HepG2 (cell line): ENCODE measurements around the gene PARP16. TPM values are rescaled to one million over a fixed set of nuclear protein-coding genes. Genes with fewer than 3 reads are reported as not detected.

Experiments used
- ADNP ChIP-seq: sonication (generic); formaldehyde crosslinking; IDR thresholded peaks from 2 replicates; pipeline ENCODE4 v1.4.0; 2020; ENCODE audit warnings: missing genetic modification reagents
- FOSL1 ChIP-seq: sonication (generic); formaldehyde crosslinking; IDR thresholded peaks from 2 replicates; pipeline ENCODE4 v1.9.0; 2021; ENCODE audit warnings: missing genetic modification reagents, borderline replicate concordance
- FOXJ3 ChIP-seq: sonication (generic); formaldehyde crosslinking; IDR thresholded peaks from 2 replicates; pipeline ENCODE4 v1.4.0; 2020; ENCODE audit warnings: missing genetic modification reagents, mild to moderate bottlenecking, borderline replicate concordance
- GTF3A ChIP-seq: sonication (generic); formaldehyde crosslinking; conservative IDR thresholded peaks from 2 replicates; pipeline ENCODE4 v1.4.0; 2020; ENCODE audit warnings: mild to moderate bottlenecking, missing genetic modification reagents
- HES4 ChIP-seq: sonication (generic); formaldehyde crosslinking; IDR thresholded peaks from 2 replicates; pipeline ENCODE4 v1.9.0; 2021; ENCODE audit warnings: mild to moderate bottlenecking, missing genetic modification reagents, borderline replicate concordance
- KAT2B ChIP-seq: fragments of 150-350 bp; IDR thresholded peaks from 2 replicates; pipeline ENCODE4 v1.6.1; 2014; ENCODE audit warnings: low read depth, low read length, borderline replicate concordance
- KLF13 ChIP-seq: sonication (generic); formaldehyde crosslinking; IDR thresholded peaks from 2 replicates; pipeline ENCODE4 v1.4.0; 2020; ENCODE audit warnings: mild to moderate bottlenecking, missing genetic modification reagents
- KLF6 ChIP-seq: IDR thresholded peaks from 2 replicates; pipeline ENCODE4 v1.8.0; 2016; ENCODE audit warnings: missing biosample characterization, missing genetic modification reagents
- MATR3 ChIP-seq: sonication (generic); formaldehyde crosslinking; IDR thresholded peaks from 2 replicates; pipeline ENCODE4 v1.4.0; 2020; ENCODE audit warnings: missing genetic modification reagents
- MEIS1 ChIP-seq: sonication (generic); formaldehyde crosslinking; IDR thresholded peaks from 2 replicates; pipeline ENCODE4 v1.9.0; 2021; ENCODE audit warnings: mild to moderate bottlenecking, missing genetic modification reagents, moderate library complexity, borderline replicate concordance
- NR2F1 ChIP-seq, 2 experiments: fragments of 450-650 bp in 1 of 2; formaldehyde crosslinking in 1 of 2; IDR thresholded peaks; 2 replicates each; pipeline versions ENCODE4 v1.5.0 to v1.6.1; 2016 to 2020; ENCODE audit warnings: mild to moderate bottlenecking in 1 of 2, missing compliant biosample characterization in 1 of 2, missing genetic modification reagents in 1 of 2, moderate library complexity in 1 of 2
- PAX8 ChIP-seq: sonication (generic); formaldehyde crosslinking; IDR thresholded peaks from 2 replicates; pipeline ENCODE4 v1.8.0; 2022; ENCODE audit warnings: mild to moderate bottlenecking, missing genetic modification reagents, borderline replicate concordance
- PCBP2 ChIP-seq: fragments of 200-400 bp; formaldehyde crosslinking; optimal IDR thresholded peaks from 2 replicates; pipeline ENCODE3; 2018; ENCODE audit warnings: low read length, low read depth; ENCODE audit not compliant: poor library complexity, severe bottlenecking
- RNF2 ChIP-seq: fragments of 450-650 bp; conservative IDR thresholded peaks from 2 replicates; pipeline ENCODE4 v1.6.1; 2016; ENCODE audit warnings: low read depth
- SRY ChIP-seq: sonication (generic); formaldehyde crosslinking; IDR thresholded peaks from 2 replicates; pipeline ENCODE4 v1.8.0; 2022; ENCODE audit warnings: mild to moderate bottlenecking, missing genetic modification reagents
- ZFP36 ChIP-seq: fragments of 150-350 bp; IDR thresholded peaks from 2 replicates; pipeline ENCODE4 v1.6.1; 2018; ENCODE audit warnings: borderline replicate concordance, low read length, low read depth; ENCODE audit not compliant: partially characterized antibody
- ZNF382 ChIP-seq: sonication (generic); formaldehyde crosslinking; IDR thresholded peaks from 2 replicates; pipeline ENCODE4 v1.5.0; 2020; ENCODE audit warnings: missing genetic modification reagents, mild to moderate bottlenecking, borderline replicate concordance
- ZNF441 ChIP-seq: sonication (generic); formaldehyde crosslinking; IDR thresholded peaks from 2 replicates; pipeline ENCODE4 v1.7.0; 2021; ENCODE audit warnings: missing genetic modification reagents, borderline replicate concordance
- ZNF564 ChIP-seq: sonication (generic); formaldehyde crosslinking; IDR thresholded peaks from 2 replicates; pipeline ENCODE4 v1.8.1; 2023; ENCODE audit warnings: mild to moderate bottlenecking, missing genetic modification reagents
- ZNF678 ChIP-seq: sonication (generic); formaldehyde crosslinking; IDR thresholded peaks from 2 replicates; pipeline ENCODE4 v1.4.0; 2020; ENCODE audit warnings: mild to moderate bottlenecking, missing genetic modification reagents
- ZNF83 ChIP-seq: sonication (generic); formaldehyde crosslinking; IDR thresholded peaks from 2 replicates; pipeline ENCODE4 v1.4.0; 2020; ENCODE audit warnings: missing genetic modification reagents, mild to moderate bottlenecking, borderline replicate concordance
- polyA plus RNA-seq, 8 experiments: library from polyadenylated mRNA; depleted of rRNA in 3 of 8; stranded (reverse) in 7 of 8; unstranded in 1 of 8; fragments of >200 nt; fragmentation: Illumina TruSeq in 4 of 8; extraction: Trizol in 4 of 8; gene quantifications; 2 replicates each; pipeline versions ENCODE4 v1.2.1 to v1.2.3, GENCODE V29; 2011 to 2016; ENCODE audit warnings: low read depth in 4 of 8, missing spikeins in 1 of 8, mixed read lengths in 1 of 8; ENCODE audit not compliant: insufficient read depth in 1 of 8
- total RNA-seq, 5 experiments: library from RNA; depleted of rRNA; stranded (reverse); fragments of >200 nt; fragmentation: Illumina TruSeq; extraction: Trizol; gene quantifications; 2 replicates each; pipeline ENCODE4 v1.2.3, GENCODE V29; 2016; ENCODE audit warnings: low read depth in 1 of 5
- TF ChIP-seq, protein P1 (sequence below): sonication (generic); formaldehyde crosslinking; IDR thresholded peaks from 2 replicates; pipeline ENCODE4 v1.5.0; 2020; ENCODE audit warnings: mild to moderate bottlenecking, missing genetic modification reagents, borderline replicate concordance
- TF ChIP-seq, protein P2 (sequence below): sonication (generic); formaldehyde crosslinking; IDR thresholded peaks from 2 replicates; pipeline ENCODE4 v1.9.0; 2021; ENCODE audit warnings: missing genetic modification reagents, mild to moderate bottlenecking, borderline replicate concordance
- TF ChIP-seq, protein P3 (sequence below): sonication (generic); formaldehyde crosslinking; IDR thresholded peaks from 2 replicates; pipeline ENCODE4 v1.8.0; 2022; ENCODE audit warnings: missing genetic modification reagents, mild to moderate bottlenecking, borderline replicate concordance
- TF ChIP-seq, protein P4 (sequence below): sonication (generic); formaldehyde crosslinking; IDR thresholded peaks from 2 replicates; pipeline ENCODE4 v1.4.0; 2020; ENCODE audit warnings: missing genetic modification reagents

The PARP16 gene
- total and polyA plus RNA-seq, 2 of the 13 experiments (the other 11 are each of a cell fraction or from before 2014, with no cell fraction given): 6.8 to 7.6 TPM

DNA sequence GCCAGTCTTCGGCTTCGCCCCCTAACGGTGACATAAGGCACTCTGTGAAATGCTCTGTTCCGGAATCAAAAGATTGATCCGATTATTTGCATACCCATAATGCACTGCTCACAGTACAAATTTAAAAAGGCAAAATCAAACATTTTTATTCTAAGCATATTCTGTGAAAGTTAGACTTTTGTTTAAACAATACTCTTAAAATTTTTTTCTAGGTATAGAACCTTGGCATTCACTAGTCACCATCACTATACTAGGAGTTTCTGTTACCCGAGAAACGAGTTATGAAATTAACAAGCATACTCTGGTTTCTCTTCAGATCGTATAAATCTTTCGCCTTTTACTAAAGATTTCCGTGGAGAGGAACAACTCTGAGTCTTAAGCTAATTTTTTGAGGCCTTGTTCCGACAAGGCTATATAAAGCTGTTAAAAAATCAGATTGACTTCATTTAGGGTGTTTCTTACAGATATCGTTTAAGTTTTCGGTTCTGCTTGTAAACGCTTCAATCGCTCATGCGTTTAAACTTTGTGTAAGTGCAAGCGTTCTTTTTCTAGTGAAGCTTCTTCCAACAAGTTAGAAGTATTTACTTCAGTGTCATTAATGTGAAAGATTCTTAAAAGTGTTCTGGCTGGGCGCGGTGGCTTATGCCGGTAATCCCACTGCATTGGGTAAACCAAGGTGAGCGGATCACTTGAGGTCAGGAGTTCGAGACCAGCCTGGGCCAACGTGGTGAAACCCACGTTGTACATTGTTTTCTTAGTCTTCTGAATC, 17.9 kb upstream of the PARP16 start, which contains the start of gene RNU5B-1 (continued):
- no peak for TF ChIP-seq ZNF83 (CRISPR knock-in tag)
- peak; percentile 25; the same call in 1 of the 2 replicates for TF ChIP-seq GTF3A (CRISPR knock-in tag)
- no peak for TF ChIP-seq PCBP2
- no peak for TF ChIP-seq ZNF678
- peak in 1 of 2 experiments; percentile 50; a peak in 1 of 4 replicates for TF ChIP-seq NR2F1 (CRISPR knock-in tag; IDR thresholded peaks at IDR 0.05)
- peak; percentile 84; the same call in 1 of the 2 replicates for TF ChIP-seq KLF6 (CRISPR knock-in tag)
- no peak for TF ChIP-seq KAT2B
- no peak for TF ChIP-seq HES4
- peak; percentile 77; the same call in 1 of the 2 replicates for TF ChIP-seq ADNP (CRISPR knock-in tag)
- peak; percentile 56 for TF ChIP-seq FOXJ3
- no peak for TF ChIP-seq MATR3
- TF ChIP-seq ZFP36: no peak
- TF ChIP-seq, protein P1, sequence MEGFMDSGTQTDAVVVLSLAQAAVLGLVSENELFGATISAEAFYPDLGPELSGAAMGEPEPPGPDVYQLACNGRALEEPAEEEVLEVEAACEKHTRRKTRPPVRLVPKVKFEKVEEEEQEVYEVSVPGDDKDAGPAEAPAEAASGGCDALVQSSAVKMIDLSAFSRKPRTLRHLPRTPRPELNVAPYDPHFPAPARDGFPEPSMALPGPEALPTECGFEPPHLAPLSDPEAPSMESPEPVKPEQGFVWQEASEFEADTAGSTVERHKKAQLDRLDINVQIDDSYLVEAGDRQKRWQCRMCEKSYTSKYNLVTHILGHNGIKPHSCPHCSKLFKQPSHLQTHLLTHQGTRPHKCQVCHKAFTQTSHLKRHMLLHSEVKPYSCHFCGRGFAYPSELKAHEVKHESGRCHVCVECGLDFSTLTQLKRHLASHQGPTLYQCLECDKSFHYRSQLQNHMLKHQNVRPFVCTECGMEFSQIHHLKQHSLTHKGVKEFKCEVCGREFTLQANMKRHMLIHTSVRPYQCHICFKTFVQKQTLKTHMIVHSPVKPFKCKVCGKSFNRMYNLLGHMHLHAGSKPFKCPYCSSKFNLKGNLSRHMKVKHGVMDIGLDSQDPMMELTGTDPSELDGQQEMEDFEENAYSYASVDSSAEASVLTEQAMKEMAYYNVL (CRISPR knock-in tag): no peak
- TF ChIP-seq, protein P2, sequence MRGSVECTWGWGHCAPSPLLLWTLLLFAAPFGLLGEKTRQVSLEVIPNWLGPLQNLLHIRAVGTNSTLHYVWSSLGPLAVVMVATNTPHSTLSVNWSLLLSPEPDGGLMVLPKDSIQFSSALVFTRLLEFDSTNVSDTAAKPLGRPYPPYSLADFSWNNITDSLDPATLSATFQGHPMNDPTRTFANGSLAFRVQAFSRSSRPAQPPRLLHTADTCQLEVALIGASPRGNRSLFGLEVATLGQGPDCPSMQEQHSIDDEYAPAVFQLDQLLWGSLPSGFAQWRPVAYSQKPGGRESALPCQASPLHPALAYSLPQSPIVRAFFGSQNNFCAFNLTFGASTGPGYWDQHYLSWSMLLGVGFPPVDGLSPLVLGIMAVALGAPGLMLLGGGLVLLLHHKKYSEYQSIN (CRISPR knock-in tag): 0 out of 2 replicates have a peak, but pooled peaks have one; percentile 65
- peak; percentile 57 for TF ChIP-seq MEIS1 (CRISPR knock-in tag)
- TF ChIP-seq ZNF564: no peak
- no peak for TF ChIP-seq FOSL1
- TF ChIP-seq RNF2: no peak
- TF ChIP-seq ZNF382: no peak
- TF ChIP-seq, protein P3, sequence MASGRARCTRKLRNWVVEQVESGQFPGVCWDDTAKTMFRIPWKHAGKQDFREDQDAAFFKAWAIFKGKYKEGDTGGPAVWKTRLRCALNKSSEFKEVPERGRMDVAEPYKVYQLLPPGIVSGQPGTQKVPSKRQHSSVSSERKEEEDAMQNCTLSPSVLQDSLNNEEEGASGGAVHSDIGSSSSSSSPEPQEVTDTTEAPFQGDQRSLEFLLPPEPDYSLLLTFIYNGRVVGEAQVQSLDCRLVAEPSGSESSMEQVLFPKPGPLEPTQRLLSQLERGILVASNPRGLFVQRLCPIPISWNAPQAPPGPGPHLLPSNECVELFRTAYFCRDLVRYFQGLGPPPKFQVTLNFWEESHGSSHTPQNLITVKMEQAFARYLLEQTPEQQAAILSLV (CRISPR knock-in tag): no peak
- TF ChIP-seq, protein P4, sequence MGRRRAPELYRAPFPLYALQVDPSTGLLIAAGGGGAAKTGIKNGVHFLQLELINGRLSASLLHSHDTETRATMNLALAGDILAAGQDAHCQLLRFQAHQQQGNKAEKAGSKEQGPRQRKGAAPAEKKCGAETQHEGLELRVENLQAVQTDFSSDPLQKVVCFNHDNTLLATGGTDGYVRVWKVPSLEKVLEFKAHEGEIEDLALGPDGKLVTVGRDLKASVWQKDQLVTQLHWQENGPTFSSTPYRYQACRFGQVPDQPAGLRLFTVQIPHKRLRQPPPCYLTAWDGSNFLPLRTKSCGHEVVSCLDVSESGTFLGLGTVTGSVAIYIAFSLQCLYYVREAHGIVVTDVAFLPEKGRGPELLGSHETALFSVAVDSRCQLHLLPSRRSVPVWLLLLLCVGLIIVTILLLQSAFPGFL: no peak
- no peak for TF ChIP-seq SRY (CRISPR knock-in tag)
- no peak for TF ChIP-seq ZNF441 (CRISPR knock-in tag)
- no peak for TF ChIP-seq KLF13 (CRISPR knock-in tag)
- peak; percentile 33; the same call in 1 of the 2 replicates for TF ChIP-seq PAX8 (CRISPR knock-in tag)
